ENCODE measurements around the gene RPS27. TPM values are rescaled to one million over a fixed set of nuclear protein-coding genes. Genes with fewer than 3 reads are reported as not detected.

The RPS27 gene
- total RNA-seq, 1 experiment from 2014 or later = 1,095 TPM

GRCh38 chr1:153991151-153991630 is 629 bp downstream of the RPS27 start:
- no TSS peak for BruUV-seq (replicated peaks)
- H3K4me3 ChIP-seq (ENCODE audit: low read depth in 2 of 2, low read length in 2 of 2) = peak overlapping the region; percentile 87 to 92
- peaks cover 12% of the 10 kb centered on the region for H3K4me1 ChIP-seq (ENCODE audit: control insufficient read depth, insufficient read depth, low read length)
- in situ Hi-C loops (cut with HindIII; ENCODE audit: low pct_unique_long_range_greater_than_20kb, low sequenced_read_pairs) (no loop called here), intact Hi-C loops (cut with micrococcal nuclease; ENCODE audit: unreplicated experiment) (no loop called here)
- no peaks in the 10 kb centered on the region for H3K9me3 ChIP-seq (ENCODE audit: control insufficient read depth, insufficient read depth, low read depth, low read length)
- DNase-seq (ENCODE audit: low read depth, low spot score) = no peak
- CTCF ChIA-PET = no interaction called here
- POLR2A ChIA-PET = interaction anchor here (0.7 to 1.3 kb wide), 2 partner anchors 14 to 28 kb away, joined by 3 read pairs; partner anchors contain the start of gene JTB
- peak overlapping the region; percentile 97 for H3K27ac ChIP-seq (ENCODE audit: low read length)
- H3K36me3 ChIP-seq (ENCODE audit: control insufficient read depth, insufficient read depth, low read length) = peaks cover 18% of the 10 kb centered on the region
- ATAC-seq = no peak
- TF ChIP-seq, protein P1, sequence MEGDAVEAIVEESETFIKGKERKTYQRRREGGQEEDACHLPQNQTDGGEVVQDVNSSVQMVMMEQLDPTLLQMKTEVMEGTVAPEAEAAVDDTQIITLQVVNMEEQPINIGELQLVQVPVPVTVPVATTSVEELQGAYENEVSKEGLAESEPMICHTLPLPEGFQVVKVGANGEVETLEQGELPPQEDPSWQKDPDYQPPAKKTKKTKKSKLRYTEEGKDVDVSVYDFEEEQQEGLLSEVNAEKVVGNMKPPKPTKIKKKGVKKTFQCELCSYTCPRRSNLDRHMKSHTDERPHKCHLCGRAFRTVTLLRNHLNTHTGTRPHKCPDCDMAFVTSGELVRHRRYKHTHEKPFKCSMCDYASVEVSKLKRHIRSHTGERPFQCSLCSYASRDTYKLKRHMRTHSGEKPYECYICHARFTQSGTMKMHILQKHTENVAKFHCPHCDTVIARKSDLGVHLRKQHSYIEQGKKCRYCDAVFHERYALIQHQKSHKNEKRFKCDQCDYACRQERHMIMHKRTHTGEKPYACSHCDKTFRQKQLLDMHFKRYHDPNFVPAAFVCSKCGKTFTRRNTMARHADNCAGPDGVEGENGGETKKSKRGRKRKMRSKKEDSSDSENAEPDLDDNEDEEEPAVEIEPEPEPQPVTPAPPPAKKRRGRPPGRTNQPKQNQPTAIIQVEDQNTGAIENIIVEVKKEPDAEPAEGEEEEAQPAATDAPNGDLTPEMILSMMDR (IDR thresholded peaks at IDR 0.05) = no peak
- TF ChIP-seq TCF7L2 (IDR thresholded peaks at IDR 0.05; ENCODE audit: low read depth, low read length) = no peak
- TF ChIP-seq POLR2AphosphoS5 (IDR thresholded peaks at IDR 0.05; ENCODE audit: low read depth, low read length) = no peak
- TF ChIP-seq, protein P2, sequence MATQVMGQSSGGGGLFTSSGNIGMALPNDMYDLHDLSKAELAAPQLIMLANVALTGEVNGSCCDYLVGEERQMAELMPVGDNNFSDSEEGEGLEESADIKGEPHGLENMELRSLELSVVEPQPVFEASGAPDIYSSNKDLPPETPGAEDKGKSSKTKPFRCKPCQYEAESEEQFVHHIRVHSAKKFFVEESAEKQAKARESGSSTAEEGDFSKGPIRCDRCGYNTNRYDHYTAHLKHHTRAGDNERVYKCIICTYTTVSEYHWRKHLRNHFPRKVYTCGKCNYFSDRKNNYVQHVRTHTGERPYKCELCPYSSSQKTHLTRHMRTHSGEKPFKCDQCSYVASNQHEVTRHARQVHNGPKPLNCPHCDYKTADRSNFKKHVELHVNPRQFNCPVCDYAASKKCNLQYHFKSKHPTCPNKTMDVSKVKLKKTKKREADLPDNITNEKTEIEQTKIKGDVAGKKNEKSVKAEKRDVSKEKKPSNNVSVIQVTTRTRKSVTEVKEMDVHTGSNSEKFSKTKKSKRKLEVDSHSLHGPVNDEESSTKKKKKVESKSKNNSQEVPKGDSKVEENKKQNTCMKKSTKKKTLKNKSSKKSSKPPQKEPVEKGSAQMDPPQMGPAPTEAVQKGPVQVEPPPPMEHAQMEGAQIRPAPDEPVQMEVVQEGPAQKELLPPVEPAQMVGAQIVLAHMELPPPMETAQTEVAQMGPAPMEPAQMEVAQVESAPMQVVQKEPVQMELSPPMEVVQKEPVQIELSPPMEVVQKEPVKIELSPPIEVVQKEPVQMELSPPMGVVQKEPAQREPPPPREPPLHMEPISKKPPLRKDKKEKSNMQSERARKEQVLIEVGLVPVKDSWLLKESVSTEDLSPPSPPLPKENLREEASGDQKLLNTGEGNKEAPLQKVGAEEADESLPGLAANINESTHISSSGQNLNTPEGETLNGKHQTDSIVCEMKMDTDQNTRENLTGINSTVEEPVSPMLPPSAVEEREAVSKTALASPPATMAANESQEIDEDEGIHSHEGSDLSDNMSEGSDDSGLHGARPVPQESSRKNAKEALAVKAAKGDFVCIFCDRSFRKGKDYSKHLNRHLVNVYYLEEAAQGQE (IDR thresholded peaks at IDR 0.05; ENCODE audit: insufficient read depth in 1 of 2, low read depth in 2 of 2, low read length in 1 of 2) = no peak
- no peak for TF ChIP-seq SIN3A (IDR thresholded peaks at IDR 0.05; ENCODE audit: borderline replicate concordance, insufficient read depth, low read depth, low read length)
- H3K27me3 ChIP-seq (ENCODE audit: control insufficient read depth, insufficient read depth, low read length) = no peaks in the 10 kb centered on the region

DNA sequence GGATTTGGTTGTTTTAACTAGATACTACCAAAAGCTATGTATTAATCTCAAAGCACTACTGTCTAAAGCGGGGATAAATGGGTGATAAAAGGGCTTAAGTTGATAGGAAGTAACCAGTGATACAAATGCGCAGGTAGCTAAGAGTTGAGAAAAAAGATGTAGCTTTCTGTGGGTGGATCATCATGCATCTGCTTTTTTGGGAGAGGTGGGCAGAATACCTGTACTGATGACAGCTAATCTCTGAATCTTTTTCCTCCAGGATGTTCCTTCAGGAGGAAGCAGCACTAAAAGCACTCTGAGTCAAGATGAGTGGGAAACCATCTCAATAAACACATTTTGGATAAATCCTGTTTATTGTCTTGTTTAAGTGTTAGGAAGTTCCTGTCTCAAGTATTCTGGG is 1.2 kb downstream of the RPS27 start:
- in situ Hi-C loops (cut with HindIII; ENCODE audit: low pct_unique_long_range_greater_than_20kb, low sequenced_read_pairs) (no loop called here), intact Hi-C loops (cut with micrococcal nuclease; ENCODE audit: unreplicated experiment) (no loop called here)
- peak overlapping the region; percentile 87 to 92 for H3K4me3 ChIP-seq (ENCODE audit: low read depth in 2 of 2, low read length in 2 of 2)
- H3K36me3 ChIP-seq (ENCODE audit: control insufficient read depth, insufficient read depth, low read length) = peaks cover 18% of the 10 kb centered on the region
- no peaks in the 10 kb centered on the region for H3K27me3 ChIP-seq (ENCODE audit: control insufficient read depth, insufficient read depth, low read length)
- H3K27ac ChIP-seq (ENCODE audit: low read length) = peak overlapping the region; percentile 97
- DNase-seq (ENCODE audit: low read depth, low spot score) (no peak), ATAC-seq (no peak)
- peaks cover 12% of the 10 kb centered on the region for H3K4me1 ChIP-seq (ENCODE audit: control insufficient read depth, insufficient read depth, low read length)
- no TSS peak for BruUV-seq (replicated peaks)
- CTCF ChIA-PET = no interaction called here
- POLR2A ChIA-PET = no interaction called here
- no peak for TF ChIP-seq POLR2AphosphoS5 (IDR thresholded peaks at IDR 0.05; ENCODE audit: low read depth, low read length)
- TF ChIP-seq, protein P1 (IDR thresholded peaks at IDR 0.05) = no peak
- TF ChIP-seq SIN3A (IDR thresholded peaks at IDR 0.05; ENCODE audit: borderline replicate concordance, insufficient read depth, low read depth, low read length) = no peak
- TF ChIP-seq TCF7L2 (IDR thresholded peaks at IDR 0.05; ENCODE audit: low read depth, low read length) = no peak
- TF ChIP-seq, protein P2 (IDR thresholded peaks at IDR 0.05; ENCODE audit: insufficient read depth in 1 of 2, low read depth in 2 of 2, low read length in 1 of 2) = no peak
- no peaks in the 10 kb centered on the region for H3K9me3 ChIP-seq (ENCODE audit: control insufficient read depth, insufficient read depth, low read depth, low read length)
